NOMO-1 treated with dmso at 0.1 percent for 144 hours (cell line): Measurements from ENCODE around the gene C6orf136.

Source experiments
- DNase-seq: peaks from one replicate; lab custom pipeline; 2025; ENCODE audit not compliant: unreplicated experiment; lab: John Stamatoyannopoulos, UW

Gene C6orf136

DNA sequence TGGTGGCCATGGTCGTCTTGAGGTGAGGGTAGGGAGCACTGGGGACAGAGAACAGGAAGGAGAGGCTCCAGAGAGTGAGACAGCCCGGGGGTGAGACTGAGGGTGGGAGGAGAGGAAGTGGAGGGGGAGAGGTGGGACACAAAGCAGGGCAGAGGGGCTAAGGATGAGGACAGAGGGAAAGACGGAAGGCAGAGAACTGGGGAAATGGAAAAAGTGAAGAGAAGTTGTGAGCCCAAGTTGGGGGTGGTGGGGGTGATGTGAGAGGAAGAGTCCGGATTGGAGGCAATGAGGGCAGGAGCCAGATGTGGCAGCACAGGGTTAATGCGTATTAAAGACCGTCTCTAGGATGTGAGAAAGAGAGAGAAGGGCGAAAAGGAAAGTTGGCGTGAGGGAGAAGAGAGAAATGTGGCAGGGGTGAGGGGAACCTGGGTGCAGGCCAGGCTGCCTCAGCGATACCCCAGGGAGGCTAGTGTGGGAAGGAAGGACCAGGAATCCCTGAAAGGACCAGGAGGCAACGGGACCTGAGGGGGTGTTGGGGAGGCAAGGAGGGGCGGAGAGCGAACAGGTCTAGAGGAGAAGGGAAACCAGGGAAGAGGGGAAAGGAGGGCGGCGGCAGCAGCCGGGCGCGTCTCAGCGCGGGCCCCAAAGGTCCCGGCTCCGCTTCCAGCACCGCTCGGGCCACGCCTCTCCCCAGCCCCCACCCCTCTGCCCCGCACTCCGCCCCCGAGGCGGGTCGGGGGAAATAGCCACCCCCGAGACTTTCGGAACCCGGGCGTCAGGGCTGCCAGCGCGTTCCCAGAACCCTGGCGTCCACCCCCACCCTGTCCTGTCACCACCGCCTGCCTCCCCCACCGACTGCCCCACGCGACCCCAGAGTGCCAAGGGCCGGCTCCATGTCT lies 39.3 kb downstream of the C6orf136 start, which contains the start of gene PPP1R18:
Gene PPP1R18, minus strand, starts transcription at position 637 of the 899 bp plus-strand sequence. Its CDS starts 627 bp downstream, at position 10.
- peak; percentile 25 for DNase-seq

GRCh38 chr6:30686908-30687658 lies 40.1 kb downstream of the C6orf136 start:
- peak; percentile 80 for DNase-seq

DNA sequence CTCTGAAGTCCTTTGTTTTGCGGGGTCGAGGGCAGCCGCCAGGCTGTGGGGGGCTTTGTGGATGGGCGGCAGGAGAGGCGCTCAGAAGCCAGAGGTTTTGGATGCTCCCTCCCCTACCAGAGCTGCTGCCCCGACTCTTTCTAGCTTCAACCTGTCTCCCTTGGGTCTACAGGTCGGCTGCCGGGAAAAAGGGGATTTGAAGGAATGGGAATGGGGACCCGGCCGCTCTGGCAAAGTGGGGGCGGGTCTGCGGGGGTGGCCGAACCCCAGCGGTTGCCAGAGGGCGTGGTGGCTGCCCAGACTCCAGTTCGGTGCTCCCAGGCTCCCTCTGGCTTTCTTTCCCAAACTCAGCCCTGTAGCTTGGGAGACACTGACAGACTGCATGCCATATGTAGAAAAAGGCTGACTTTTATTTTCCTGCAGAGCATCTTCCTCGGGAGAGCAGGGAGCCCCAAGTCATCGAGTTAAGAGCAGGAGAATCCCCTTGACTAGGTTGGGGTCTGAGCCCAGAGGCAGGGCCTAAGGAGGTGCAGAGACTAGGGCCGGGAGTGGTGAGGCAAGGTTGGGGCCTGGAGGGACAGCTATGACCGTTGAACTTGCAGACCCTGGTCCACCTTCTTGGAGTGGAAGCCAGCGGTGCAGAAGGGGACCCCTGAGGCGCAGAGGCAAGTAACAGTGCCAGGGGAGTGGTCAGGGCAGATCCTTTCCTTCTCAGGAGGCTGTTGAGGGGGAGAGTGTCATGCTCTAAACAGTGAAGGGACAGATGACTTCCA lies 40.9 kb downstream of the C6orf136 start:
- DNase-seq: no peak

GRCh38 chr6:30688569-30688968 lies 41.6 kb downstream of the C6orf136 start:
- DNase-seq: no peak

GRCh38 chr6:30689022-30689865 lies 42.3 kb downstream of the C6orf136 start:
- no peak for DNase-seq

DNA sequence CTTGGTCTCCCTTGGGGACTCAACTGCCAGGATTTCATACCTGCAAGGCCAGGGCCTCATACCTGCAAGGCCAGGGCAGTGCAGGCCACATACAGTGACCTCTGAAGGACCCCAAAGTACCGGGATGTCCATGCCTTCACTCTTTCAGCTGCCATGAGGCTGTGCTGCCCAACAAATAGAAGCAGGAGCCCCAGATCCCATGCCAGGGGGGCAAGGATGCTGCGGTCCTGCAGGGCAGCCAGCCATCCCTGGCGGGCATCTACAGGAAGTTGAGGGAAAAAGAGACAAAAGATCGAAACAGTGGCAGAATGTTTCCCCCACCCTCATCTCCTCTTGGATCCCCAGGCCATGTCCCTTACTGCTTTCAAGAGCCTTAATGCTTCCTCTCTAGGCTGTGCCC lies 43.1 kb downstream of the C6orf136 start:
- DNase-seq: no peak

DNA sequence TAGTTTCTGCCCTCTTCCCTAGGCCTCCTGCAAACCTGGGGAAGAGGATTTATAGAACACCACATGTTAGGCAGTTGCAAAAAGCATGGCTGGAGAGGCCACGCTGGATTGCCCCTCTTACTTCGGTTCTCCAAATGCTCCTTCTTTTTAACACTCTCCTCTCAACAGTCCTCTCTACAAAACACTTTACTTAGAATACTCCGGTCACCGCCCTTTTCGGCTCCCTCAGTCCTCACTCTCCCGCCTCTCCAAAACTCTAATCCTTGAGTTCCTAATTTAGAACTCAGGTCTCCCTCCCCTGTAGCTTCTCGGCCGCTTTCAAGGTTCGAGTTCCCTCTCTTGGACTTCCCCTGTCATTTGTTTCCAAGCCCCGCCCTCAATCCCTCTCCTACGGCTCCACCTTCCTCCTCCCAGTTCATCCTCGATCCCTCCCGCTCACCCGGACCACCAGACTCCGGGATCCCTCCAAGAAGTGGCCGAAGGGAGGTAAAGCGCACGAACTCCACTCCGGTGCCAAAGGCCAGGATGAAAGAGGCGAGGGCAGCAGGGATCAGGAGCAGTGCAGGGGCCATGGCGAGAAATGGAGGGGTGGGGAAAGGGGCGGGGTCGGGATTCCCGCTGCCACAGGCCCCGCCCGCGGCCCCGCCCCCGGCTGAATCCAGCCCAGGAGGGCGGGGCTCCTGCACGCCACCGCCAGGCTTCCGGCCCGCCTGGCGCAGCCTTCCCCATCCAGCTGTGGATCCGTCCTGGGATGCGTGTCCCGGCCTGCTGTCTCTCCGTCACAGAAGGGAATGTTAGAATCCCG lies 43.7 kb downstream of the C6orf136 start, which contains the start of gene NRM:
Gene NRM, minus strand, starts transcription at position 582 of the 805 bp plus-strand sequence. Its CDS starts 10 bp downstream, at position 572.
- peak; percentile 80 for DNase-seq

DNA sequence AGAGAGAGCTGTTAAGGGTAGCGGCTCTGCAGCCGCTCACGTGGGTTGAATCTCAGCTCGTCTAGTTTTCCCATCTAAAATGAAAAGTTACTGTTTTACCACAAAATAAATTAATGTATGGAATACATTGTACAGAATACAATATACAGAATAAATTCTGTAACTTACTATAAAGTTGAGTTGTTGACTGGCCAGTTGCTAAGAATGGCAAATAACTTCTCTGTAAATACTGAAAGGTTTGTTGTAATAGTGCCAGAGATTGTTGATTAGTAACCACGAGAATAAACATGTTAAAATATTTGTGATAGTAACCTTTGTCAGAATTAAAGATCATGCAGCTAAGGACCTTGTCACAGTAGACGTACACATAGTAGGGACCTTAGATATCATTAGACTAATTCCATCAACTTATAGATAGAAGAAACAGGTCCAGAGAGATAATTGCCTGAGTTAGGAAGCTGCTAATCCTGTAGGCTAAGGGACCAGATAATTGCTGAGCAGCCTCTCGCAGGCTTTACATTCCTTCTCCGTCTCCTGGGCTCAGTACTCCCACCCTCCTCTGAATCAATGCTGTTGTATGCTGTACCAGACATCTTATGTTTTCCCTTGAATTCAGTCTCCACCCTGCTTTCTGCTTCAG lies 44.4 kb downstream of the C6orf136 start:
- DNase-seq: no peak

GRCh38 chr6:30696432-30696831 lies 49.5 kb downstream of the C6orf136 start:
- no peak for DNase-seq

DNA sequence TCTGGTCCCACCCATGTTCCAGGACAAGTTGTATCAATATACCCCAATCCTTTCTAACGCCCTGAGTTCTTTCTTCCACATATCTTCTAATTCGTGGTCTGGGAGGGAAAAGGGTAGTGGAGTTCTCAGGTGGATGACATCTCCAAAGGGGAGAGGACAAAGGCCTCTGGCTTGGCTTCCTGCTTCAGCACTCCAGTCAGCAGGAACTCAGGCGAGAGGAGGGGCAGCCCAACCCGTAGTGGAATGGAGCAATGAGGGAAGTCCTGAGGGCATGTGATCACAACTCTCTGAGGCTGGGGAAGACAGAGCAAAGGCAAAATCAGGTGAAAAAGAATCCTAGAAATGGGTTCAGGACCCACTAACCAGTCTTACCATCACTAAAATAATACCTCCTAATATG lies 53.4 kb downstream of the C6orf136 start:
- no peak for DNase-seq
